GM21367 (cell line): ENCODE measurements around the gene MERTK.
"Not testable (repeated sequence)": the region's sequence is repeated elsewhere in the genome, so short reads cannot be mapped to it uniquely, and the experiment has no call there.

Source experiments
- ATAC-seq: cut with Tn5 transposase; IDR thresholded peaks from one replicate; pipeline ENCODE4 v1.9.1; 2021; ENCODE audit not compliant: unreplicated experiment

Gene MERTK

DNA sequence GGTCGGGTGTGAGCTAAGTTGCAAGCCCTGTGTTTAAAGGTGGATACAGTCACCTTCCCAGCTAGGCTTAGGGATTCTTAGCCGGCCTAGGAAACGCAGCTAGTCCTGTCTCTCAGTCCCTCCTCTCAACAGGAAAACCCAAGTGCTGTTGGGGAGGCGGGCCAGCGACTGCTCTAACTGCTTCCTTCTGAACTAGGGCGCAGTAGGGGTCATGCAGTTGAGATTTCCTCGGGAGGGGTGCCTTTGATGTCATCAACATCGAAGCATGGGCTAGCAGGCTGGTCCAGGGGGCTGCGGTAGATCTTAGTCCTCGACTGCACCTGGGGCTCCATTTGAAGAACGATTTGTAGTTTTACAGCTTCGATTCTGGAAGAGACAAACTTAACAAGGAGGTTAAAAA lies 141.1 kb downstream of the MERTK start:
- not testable (repeated sequence) for ATAC-seq

DNA sequence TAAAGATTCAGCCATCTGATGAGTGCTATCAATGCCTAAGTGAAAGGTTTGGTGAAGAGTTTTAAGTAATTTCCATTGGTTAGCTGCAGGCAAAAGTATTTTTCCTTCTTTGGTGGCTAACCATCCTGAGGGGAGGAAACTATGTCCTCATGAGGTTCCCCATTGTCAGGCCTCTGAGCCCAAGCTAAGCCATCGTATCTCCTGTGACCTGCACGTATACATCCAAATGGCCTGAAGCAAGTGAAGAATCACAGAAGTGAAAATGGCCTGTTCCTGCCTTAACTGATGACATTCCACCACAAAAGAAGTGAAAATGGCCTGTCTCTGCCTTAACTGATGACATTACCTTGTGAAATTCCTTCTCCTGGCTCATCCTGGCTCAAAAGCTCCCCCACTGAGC lies 141.7 kb downstream of the MERTK start:
- not testable (repeated sequence) for ATAC-seq

DNA sequence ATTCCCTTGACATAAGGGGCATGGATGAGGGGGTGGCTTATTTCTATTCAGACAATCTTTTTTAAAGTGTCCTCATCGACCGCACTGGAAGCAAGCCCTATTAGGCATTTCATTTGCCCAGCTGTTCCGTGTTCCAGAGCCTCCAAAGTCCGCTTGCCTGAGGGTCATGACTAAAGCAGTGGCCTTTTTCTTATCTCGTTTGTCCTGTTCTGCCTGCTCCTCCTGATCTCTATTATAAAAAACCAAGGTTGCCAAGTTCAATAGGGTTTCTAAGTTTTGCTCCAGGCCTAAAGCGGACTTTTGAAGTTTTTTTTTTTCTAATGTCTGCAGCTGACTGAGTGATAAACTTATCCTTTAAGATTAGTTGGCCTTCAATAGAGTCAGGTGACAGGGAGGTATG lies 143.1 kb downstream of the MERTK start:
- ATAC-seq: not testable (repeated sequence)

DNA sequence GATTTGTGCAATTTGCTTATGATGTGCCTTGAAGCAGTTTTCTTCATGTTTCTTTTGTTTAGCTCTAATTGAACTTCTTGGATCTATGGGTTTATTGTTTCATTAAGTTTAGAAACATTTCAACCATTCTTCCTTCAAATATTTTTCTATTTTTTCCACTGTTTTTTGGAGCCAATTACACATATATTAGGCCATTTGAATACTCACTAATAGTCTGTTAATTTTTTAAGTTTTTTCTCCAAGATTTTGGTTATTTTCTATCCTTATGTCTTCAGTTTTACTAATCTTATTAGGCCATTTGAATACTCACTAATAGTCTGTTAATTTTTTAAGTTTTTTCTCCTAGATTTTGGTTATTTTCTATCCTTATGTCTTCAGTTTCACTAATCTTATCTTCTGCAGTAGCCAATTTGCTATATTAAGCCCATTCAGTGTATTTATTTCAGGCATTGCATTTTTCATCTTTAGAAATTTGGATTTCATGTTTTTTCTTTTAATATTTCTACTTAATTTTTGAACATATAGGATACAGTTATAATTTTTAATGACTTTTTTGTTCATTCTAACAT lies 147.1 kb downstream of the MERTK start:
- ATAC-seq: no peak

DNA sequence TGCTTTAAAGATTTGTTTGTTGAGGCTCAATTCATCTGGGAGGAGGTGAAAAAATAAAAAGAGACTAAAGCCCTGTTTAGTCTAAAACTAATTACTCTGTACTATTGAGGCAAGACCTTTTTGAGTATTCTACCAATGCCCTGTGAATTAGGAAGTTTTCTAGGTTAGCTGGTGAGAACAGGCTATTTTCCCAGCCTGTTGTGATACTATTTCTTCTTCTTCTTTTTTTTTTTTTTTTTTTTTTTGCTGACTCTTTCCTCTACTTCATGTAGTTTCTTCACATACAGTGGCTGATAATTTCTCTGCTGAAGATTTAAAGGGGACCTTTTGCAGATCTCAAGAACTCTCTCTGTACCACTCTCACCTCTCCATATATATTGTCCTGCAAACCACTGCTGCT lies 147.8 kb downstream of the MERTK start:
- no peak for ATAC-seq

DNA sequence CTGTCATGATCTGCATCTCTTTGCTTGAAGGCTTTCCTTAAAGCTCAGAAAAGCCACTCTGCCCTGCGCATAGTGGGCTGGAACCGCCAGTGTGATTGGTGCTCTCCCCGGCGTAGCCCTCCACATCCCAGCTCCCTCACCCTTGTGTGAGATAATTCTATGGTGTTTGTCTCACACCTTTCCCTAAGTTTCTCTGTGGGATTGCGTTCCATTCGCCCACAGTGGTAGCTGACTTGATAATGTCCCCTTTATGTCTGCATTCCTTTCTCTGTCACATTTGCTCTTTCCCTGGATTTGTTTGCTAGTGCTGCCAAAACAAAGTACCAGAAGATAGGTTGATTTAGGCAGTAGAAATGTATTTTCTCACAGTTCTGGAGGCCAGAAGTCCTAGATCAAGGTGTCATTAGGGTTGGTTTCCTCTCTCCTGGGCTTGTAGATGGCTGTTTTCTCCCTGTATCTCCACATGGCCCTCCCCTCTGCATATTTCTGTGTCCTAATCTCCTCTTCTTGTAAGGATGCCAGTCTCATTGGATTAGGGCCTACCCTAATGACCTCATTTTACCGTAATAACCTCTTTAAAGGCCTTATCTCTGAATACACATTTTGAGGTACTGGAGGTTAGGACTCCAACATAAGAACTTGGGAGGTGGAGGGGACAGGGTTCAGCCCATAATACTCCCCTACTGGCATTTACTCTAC lies 149.3 kb downstream of the MERTK start:
- no peak for ATAC-seq

DNA sequence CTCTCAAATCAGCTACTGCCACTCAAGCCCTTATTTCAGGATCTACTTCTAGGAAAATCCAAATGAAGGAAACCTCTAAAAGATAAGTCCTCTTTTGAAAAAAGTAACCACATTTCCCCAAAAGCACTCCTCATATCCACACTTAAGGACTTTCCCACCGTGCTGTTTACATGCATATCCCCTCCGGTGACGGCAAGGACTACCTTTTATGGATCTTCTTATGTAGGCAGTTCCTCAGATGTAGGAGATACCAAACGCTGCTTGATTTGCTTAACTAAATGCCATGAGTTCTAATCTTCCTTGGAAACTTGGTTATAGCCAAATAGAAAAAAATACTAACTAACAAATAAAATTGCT lies 149.8 kb downstream of the MERTK start:
- no peak for ATAC-seq

DNA sequence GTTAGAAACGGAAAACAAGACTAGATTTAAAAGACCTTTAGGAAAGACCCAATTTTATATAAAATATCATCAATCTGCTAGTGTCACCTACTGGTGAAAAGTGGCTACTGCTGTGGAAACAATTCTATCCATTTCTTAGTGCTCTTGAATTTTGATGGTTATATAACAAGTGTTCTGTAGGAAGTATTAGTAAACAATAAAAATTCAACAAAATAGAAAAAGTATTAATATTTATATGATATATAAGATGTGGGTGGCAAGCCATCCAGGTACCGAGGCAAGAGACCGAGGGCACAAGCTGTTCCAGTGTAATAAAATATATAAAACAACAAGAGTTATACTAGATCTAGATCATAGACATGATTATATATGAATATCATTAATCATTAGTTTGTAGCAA lies 150.5 kb downstream of the MERTK start:
- ATAC-seq: no peak

DNA sequence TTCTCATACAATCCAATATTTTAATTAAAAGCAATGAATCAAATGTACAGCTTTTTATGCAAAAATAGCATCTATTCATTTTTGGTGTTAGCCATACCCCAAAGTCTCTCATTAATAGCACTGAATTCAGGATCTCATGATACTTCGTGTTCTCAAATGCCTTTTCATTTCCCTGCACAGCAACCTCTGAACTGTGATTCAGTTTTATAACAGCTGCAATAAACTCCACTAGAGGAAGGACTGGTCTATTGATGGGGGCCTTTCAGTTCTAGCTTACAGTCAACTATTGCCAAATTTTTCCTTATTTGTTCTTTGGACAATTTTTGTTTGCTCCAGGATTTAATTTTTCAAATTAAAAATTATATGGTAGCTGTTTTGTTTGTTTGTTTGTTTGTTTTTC lies 151.9 kb downstream of the MERTK start:
- ATAC-seq: no peak

DNA sequence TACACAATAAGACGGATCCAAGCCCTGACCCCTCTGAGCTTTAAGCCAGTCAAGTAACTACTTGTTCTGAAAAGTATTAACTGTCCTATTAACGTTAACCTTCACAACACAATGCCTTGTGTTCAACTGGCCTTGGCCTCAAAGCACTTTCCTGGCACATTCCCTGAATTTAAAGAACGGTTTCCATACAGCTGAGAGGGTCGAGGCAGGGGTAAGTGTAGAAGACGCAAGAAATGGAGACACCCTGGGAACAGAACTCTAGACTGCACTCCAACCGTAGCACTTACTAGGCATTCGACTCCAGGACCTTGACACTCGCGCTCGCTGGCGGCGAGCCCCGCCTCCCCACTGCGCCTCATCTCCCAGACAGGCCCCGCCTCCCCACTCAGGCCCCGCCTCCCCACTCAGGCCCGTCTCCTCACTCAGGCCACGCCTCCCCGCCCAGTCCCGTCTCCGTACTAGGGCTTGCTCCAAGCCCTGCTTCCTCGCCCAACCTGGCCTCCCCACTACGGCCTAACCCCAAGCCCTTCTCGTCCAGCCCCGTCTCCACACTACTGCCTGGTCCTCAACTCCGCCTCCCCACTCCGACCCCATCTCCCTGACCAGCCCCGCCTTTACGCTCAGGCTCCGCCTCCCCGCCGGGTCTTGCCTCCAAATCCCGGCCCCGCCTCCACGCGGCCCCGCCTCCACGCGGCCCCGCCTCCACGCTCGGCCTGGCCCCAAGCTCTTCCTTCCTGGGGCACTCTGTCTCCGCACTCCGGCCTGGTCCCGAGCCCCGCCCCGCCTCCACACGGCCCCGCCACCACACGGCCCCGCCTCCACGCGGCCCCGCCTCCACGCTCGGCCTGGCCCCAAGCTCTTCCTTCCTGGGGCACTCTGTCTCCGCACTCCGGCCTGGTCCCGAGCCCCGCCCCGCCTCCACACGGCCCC lies 155.8 kb downstream of the MERTK start:
- peak; percentile 48 for ATAC-seq

DNA sequence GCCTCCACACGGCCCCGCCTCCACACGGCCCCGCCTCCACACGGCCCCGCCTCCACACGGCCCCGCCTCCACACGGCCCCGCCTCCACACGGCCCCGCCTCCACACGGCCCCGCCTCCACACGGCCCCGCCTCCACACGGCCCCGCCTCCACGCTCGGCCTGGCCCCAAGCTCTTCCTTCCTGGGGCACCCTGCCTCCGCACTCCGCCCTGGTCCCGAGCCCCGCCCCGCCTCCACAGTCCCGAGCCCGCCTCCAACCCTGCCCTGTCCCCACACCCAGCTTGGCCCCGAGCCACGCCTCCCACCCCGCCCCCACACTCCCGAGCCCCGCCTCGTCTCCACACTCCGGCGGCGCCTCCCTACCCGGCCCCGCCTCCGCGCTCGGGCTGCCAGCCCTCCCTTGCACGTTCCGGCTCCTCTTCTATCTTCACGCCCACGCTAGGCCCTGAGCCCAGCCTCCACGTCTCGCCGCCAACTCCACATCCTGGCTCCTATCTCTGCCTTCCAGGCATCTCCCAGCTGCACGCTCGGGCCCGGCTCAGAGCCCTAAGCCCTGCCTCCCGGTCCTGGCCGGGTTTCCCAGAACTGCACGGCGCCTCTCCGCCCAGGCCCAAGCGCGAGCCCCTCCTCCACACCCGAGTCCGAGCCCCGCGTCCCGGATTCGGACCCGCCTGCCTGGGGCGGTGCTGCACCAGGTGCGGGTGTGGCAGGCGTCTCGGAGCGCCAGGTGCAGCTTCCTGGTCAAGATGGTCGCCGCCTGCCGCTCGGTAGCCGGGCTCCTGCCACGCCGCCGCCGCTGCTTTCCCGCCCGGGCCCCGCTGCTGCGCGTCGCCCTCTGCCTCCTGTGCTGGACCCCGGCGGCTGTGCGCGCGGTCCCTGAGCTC lies 156.7 kb downstream of the MERTK start, which contains the start of gene TMEM87B:
Gene TMEM87B, plus strand, starts transcription at position 423 of the 883 bp plus-strand sequence. Its CDS starts 323 bp downstream, at position 746.
- ATAC-seq: peak; percentile 52

DNA sequence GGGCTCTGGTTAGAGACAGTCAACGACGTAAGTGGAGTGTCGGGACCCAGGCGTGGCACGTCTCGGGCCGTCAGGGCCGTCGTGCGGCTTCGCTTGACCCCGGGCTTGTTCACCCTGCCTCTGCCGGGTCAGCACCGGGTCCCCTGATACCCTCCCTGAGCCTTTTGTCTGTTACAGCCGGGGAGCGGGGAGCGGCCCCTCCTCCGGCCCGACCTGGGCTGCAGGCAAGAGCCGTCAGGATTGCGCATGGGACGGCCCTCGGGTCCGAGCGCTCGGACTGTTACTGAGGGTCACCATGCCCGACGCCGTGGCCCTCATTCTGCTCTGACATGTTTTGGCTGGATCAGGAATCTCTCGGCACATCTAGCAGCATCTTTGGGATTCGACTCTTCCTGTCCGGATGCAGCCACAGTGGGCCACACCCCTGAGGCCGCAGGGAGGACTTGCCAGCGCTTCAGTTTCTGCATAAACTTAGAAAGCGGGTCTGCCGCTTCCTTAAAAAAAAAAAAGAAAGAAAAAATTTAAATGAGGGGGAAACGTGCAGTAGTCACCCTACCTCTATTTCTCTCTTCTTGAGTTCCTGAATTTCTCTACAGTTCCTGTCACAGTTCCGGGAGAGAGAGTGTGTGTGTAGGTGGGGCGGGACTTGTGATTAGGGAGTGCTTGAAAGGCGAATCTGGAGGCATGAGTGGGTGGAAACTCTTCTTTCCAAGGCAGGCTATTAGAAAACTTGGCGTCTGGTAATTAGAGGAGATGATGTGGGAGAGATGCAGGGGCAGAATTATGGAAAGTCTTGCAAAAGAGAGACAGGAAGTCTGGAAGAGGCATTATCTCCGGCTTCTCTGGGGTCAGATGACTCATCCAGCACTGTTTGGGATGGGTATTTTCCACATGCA lies 157.6 kb downstream of the MERTK start:
- peak; percentile 3 for ATAC-seq

DNA sequence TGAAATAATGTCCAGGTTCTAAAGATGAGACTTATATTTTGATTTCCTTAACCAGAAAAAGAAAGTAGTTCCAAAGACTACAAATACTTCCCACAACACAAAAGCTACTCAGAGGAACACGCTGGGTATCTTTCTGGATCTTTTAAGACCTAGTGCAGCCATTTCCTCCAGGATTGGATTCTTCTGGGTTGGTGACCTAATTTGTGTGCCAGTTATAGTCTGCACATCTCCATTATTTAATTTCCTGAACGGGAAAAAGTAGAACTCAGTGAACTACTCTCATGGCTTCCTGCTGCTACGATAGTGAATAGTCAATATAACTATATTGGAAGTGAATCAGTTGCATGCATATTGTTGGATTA lies 158.2 kb downstream of the MERTK start:
- no peak for ATAC-seq

DNA sequence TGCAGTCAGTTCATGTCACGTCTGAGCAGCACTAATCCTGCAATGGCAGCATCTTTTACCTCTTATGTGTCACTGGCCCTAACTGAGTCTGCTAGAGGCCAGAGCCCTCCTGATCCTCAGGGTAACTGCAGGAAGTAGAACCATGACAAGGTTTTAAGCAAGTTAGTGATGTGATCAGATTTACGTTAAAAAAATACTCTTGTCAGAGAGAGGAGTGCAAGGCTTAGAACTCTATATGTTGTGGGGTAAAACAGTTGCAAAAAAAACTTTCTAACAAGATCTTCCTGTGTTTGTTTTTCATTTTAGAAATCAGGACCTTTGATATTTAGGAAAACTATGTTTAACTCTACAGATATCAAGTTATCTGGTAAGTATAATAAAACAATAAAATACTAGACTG lies 161.3 kb downstream of the MERTK start:
- ATAC-seq: no peak

DNA sequence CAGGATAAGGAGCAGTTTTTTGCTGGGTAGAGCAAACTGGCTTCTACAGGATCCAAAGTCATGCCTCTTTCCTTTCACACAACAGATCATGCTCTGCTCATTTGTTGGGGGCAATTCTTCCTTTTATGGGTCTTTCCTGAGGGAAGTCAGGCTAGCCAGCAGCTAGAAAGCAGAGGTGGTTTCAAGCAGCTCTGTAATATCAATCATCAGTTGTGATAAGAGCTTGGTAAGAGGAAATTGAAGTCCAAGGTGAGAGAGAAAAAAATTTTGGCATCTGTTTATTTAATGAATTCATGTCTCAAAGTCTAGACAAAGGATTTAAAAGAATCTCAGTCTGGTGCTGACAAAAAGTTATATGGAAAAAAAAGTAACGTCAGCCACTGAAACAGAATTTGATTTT lies 162.9 kb downstream of the MERTK start:
- no peak for ATAC-seq

DNA sequence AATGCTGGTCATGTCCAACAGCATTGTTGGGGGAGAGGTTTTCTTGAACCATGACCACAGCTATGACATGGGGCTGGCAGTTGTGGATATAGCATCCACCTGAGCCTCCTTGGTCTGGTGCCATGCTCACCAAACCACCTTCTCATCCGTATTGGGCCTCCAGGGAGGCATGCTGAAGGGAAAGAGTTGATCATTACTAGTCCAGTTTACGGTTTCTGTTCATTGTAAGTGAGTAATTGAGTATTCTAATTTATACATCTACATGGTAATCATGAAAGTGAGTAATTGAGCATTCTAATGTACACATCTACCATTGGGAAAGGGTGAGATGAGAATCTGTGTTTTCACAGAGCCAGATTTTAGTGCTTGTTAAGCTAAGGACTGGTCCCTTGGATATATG lies 163.4 kb downstream of the MERTK start:
- ATAC-seq: no peak

DNA sequence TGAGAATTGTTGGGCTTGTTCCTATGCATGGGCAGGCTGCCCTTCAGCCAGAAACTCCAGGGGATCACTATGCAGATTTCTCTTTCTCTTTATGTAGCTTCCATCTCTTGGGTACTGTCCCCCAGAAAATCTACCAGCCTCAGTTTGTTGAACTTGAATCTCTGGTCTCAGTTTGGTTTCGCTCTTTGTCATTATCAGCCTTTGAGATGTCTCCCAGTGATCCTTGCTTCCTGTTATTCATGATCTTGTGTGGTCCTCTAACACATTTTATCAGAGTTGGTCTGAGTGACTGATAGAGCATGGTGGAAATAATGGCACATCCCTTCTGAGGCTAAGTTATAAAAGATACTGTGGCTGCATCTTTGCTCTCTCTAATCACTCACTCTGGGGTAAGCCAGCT lies 164.5 kb downstream of the MERTK start:
- ATAC-seq: no peak

DNA sequence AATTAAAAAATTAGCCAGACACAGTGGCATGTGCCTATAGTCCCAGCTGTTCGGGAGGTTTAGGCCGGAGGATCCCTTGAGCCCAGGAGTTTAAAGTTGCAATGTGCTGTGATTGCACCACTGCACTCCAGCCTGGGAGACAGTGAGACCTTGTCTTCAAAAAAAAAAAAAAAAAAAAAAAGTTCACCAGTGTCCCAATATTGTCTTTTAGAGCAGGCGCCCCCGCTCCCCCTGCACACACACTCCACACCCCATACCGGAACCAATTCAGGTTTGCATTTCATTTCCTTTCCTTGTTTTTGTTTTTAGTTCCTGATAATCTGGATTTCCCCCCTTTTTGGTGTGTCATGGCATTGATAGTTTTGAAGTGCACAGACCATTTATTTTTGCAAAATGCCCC lies 167.1 kb downstream of the MERTK start:
- ATAC-seq: no peak

DNA sequence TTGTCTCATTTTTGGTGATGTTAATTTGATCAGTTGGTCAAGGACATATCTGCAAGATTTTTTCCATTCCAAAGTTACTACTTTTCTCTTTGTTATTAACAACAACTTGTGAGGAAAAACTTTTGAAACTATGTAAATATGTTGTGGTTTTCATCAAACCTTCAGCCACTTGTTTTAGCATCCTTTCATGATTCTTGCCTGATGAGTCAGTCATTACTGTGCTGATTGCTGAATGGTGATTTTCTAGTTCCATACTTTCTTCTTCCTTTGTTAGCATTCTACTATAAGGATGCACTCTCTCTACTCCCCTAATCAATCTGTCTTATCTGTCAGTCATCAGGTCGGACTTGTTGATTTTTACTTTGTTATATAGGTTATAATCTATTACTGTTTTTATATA lies 167.6 kb downstream of the MERTK start:
- ATAC-seq: peak; percentile 53

DNA sequence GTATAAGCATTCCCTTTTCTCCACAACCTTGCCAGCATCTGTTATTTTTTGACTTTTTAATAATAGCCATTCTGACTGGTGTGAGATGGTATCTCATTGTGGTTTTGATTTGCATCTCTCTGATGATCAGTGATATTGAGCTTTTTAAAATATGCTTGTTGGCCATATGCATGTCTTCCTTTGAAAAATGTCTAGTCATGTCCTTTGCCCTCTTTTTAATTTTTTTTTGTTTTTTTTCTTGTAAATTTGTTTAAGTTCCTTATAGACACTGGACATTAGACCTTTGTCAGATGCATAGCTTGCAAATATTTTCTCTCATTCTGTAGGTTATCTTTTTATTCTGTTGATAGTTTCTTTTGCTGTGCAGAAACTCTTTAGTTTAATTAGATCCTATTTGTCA lies 171.4 kb downstream of the MERTK start:
- not testable (repeated sequence) for ATAC-seq
